Spleen (tissue), 11 donors: Measurements from ENCODE around the gene UTP25. TPM values are rescaled to one million over a fixed set of nuclear protein-coding genes. Genes with fewer than 3 reads are reported as not detected.

ENCODE experiments used
- DNase-seq: peaks from one replicate; pipeline ENCODE4 v3.0.0-alpha.2; 2020
- H3K27ac ChIP-seq, 8 donors: fragments of 200-600 bp; sonication (generic) in 7 of 8; 1 replicate in 4 of 8; 2 replicates in 4 of 8; pipeline versions ENCODE4 v1.5.0 to v1.8.0; 2016 to 2021; ENCODE audit warnings: inconsistent platforms in 4 of 8, mild to moderate bottlenecking in 4 of 8, moderate library complexity in 1 of 8
- H3K27me3 ChIP-seq, 7 donors: fragments of 200-600 bp; sonication (generic) in 6 of 7; replicated peaks in 1 of 7; 1 replicate in 4 of 7; 2 replicates in 3 of 7; pipeline versions ENCODE4 v1.5.0 to v1.8.0; 2016 to 2021; ENCODE audit warnings: inconsistent platforms in 3 of 7, mild to moderate bottlenecking in 1 of 7
- H3K36me3 ChIP-seq, 6 donors: fragments of 200-600 bp; sonication (generic) in 5 of 6; 1 replicate in 4 of 6; 2 replicates in 2 of 6; pipeline versions ENCODE4 v1.5.0 to v1.8.0; 2016 to 2021; ENCODE audit warnings: inconsistent platforms in 2 of 6
- H3K4me1 ChIP-seq, 6 donors: fragments of 200-600 bp; sonication (generic) in 5 of 6; 1 replicate in 3 of 6; 2 replicates in 3 of 6; pipeline versions ENCODE4 v1.5.0 to v1.8.0; 2016 to 2021; ENCODE audit warnings: inconsistent platforms in 3 of 6
- H3K4me3 ChIP-seq, 8 donors: fragments of 200-600 bp; sonication (generic) in 7 of 8; 1 replicate in 4 of 8; 2 replicates in 4 of 8; pipeline versions ENCODE4 v1.5.0 to v1.8.0; 2016 to 2021; ENCODE audit warnings: inconsistent platforms in 4 of 8, mild to moderate bottlenecking in 4 of 8, moderate library complexity in 2 of 8
- H3K9me3 ChIP-seq, 8 donors: fragments of 200-600 bp; sonication (generic) in 7 of 8; 1 replicate in 4 of 8; 2 replicates in 4 of 8; pipeline versions ENCODE4 v1.5.0 to v1.8.0; 2016 to 2021; ENCODE audit warnings: inconsistent platforms in 4 of 8
- POLR2A ChIP-seq, 3 donors: fragments of 450-650 bp; IDR thresholded peaks; one replicate each; pipeline ENCODE4 v1.5.1; 2017; ENCODE audit warnings: antibody characterized with exemption in 3 of 3, mild to moderate bottlenecking in 1 of 3
- POLR2AphosphoS5 ChIP-seq, 3 donors: sonication (generic); formaldehyde crosslinking; IDR thresholded peaks; one replicate each; pipeline ENCODE4 v1.5.1; 2017; ENCODE audit warnings: antibody characterized with exemption in 3 of 3
- WGBS, 5 donors: extraction: QIAGEN DNeasy Blood & Tissue Kit in 3 of 5; methylation state at CpG; one replicate each; pipeline versions ENCODE4 v1.1.5 to v1.1.7; 2013 to 2018; 5-methylcytosine and 5-hydroxymethylcytosine counted together
- intact Hi-C: fragments of 100-400 bp; cut with DNase I; formaldehyde crosslinking; loops from one replicate; pipeline ENCODE4 v1.15.0; 2023; ENCODE audit warnings: low total_unique reads
- polyA plus RNA-seq, 3 donors: library from polyadenylated mRNA; stranded (reverse); fragments of 200-250 nt; gene quantifications; one replicate each; pipeline ENCODE4 v1.2.1, GENCODE V29; 2013
- total RNA-seq, 7 donors: library from RNA; depleted of rRNA in 3 of 7; stranded (reverse); fragments of >200 nt in 3 of 7; fragmentation: NEBNext Ultra II Directional in 4 of 7; extraction: Animal tissue kit (Norgen Biotek cat#: 25700) in 4 of 7; gene quantifications; one replicate each; pipeline versions ENCODE4 v1.1.0 to v1.2.1, GENCODE V29; 2016 to 2021
- TF ChIP-seq, protein P1 (sequence below), 11 experiments: fragments of 200-600 bp in 7 of 11; fragments of 450-650 bp in 4 of 11; sonication (generic) in 4 of 11; IDR thresholded peaks in 8 of 11; conservative IDR thresholded peaks in 3 of 11; 1 replicate in 7 of 11; 2 replicates in 4 of 11; pipeline versions ENCODE4 v1.4.0 to v1.8.0; 2016 to 2021; ENCODE audit warnings: antibody characterized with exemption in 11 of 11, inconsistent platforms in 4 of 11, mild to moderate bottlenecking in 1 of 11
- donor health status: healthy with polysubstance abuse.
- donor health status: DM: no; HTN: no; CAD: no; lungs with moderate emphysema.
- donor health status: DM: no; HTN: no; CAD: no.
- donor health status: Bipolar disorder and iron deficiency.
- donor health status: healthy.
- donor health status: DM: no; HTN: no; CAD: no.
- donor health status: DM: yes; HTN: yes; CAD: no.

UTP25 gene
- total and polyA plus RNA-seq, 10 donors, result 1.8 to 13.4 (median 9.1) TPM

DNA sequence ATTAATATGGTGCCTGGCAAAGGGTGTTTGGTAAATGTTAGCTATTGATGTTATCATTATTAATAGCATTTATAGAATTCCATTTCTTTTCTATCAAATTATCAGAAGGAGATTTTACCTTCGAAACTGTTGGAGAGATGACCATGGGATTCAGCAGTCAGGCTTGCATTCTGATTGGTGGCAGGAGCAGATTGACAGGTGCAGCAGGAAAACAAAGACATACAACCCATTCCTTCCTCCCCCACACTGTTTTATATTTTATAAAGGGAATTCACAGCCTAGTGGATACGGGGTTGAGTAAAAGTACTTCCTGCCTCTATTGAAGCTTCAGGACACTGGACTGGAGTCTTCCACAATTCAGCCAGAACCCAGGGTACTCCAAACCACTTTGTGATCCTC lies 55.2 kb downstream of the UTP25 start:
- intact Hi-C loops, result no loop called here
- H3K4me1 ChIP-seq, result no peaks in the 10 kb centered on the region

DNA sequence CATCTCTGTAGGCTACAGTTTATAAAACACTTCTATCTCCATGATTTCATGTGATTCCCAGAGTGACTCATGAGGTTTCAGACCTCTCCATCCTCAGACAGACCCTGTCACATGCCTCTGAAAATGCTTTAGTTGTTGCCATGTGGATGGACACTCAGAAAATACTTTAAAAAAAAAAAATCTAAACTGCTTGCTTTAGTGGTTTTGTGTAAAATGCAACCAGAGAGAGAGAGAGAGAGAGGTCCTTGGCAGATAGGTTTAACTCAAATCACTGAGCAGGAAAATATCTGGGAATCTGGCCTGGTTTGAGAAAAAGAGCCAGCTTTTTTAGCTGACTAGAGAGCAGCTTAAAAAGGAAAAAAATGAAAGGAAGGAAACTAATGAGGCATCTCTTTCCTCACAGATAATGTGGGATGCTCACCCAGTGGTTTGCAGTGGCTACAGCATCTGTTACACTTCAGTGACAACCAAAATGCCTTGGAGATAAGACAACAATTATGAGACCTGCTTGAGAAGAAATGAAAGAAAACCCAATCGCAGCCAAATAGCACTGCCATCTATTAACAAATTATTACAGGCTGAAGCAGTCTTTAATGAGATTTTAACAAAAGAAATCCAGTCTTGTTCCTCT lies 55.7 kb downstream of the UTP25 start:
- intact Hi-C loops, result no loop called here
- 68 to 90% (median 76%) methylated on average over 1 of the region's 1 CpG for WGBS, 5 donors
- Histone ChIP-seq H3K27ac (no peak overlapping the region), H3K4me1 (no peaks in the 10 kb centered on the region), H3K4me3 (no peak overlapping the region), H3K9me3 (no peaks in the 10 kb centered on the region), H3K36me3 (no peaks in the 10 kb centered on the region), H3K27me3 (peaks cover 0 to 78% (median 0%) of the 10 kb centered on the region in 7 donors)
- TF ChIP-seq POLR2A (IDR thresholded peaks at IDR 0.05), result no peak
- TF ChIP-seq POLR2AphosphoS5 (IDR thresholded peaks at IDR 0.05), result no peak
- TF ChIP-seq, protein P1, sequence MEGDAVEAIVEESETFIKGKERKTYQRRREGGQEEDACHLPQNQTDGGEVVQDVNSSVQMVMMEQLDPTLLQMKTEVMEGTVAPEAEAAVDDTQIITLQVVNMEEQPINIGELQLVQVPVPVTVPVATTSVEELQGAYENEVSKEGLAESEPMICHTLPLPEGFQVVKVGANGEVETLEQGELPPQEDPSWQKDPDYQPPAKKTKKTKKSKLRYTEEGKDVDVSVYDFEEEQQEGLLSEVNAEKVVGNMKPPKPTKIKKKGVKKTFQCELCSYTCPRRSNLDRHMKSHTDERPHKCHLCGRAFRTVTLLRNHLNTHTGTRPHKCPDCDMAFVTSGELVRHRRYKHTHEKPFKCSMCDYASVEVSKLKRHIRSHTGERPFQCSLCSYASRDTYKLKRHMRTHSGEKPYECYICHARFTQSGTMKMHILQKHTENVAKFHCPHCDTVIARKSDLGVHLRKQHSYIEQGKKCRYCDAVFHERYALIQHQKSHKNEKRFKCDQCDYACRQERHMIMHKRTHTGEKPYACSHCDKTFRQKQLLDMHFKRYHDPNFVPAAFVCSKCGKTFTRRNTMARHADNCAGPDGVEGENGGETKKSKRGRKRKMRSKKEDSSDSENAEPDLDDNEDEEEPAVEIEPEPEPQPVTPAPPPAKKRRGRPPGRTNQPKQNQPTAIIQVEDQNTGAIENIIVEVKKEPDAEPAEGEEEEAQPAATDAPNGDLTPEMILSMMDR (IDR thresholded peaks at IDR 0.05 in 8 of 11, conservative IDR thresholded peaks at IDR 0.05 in 3 of 11), result no peak
- no peak for DNase-seq

More for the DNA sequence above, 55.2 kb downstream of the UTP25 start:
- Histone ChIP-seq H3K27me3 (peaks cover 0 to 81% (median 0%) of the 10 kb centered on the region in 7 donors), H3K27ac (no peak overlapping the region), H3K9me3 (no peaks in the 10 kb centered on the region), H3K4me3 (no peak overlapping the region), H3K36me3 (no peaks in the 10 kb centered on the region)
- DNase-seq, result no peak
- 43 to 62% (median 56%) methylated on average over 2 of the region's 2 CpGs for WGBS, 5 donors
- TF ChIP-seq POLR2AphosphoS5 (IDR thresholded peaks at IDR 0.05) (no peak), POLR2A (IDR thresholded peaks at IDR 0.05) (no peak)
- TF ChIP-seq, protein P1 (IDR thresholded peaks at IDR 0.05 in 8 of 11, conservative IDR thresholded peaks at IDR 0.05 in 3 of 11), result no peak

DNA sequence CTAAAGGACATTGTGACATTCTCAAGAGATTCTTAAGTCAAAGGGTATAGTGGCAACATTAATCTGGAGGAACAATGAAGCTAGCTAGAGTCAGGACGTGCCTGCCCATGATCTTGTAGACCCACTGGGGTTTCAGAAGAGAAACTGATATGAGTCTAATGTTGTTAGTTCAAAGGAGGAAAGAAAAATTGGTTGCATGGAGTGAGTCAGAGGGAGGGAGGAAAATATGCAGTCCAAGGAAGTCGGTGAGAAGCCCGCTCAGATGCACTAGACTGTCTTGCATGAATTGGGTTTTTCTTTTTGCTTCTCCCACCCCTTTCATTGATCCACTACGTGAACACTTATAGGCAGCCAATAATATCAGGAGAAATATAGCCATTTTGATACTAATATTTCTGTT lies 56.5 kb downstream of the UTP25 start:
- WGBS, 5 donors, result 56 to 84% (median 70%) methylated on average over 4 of the region's 4 CpGs
- peaks cover 0 to 72% (median 0%) of the 10 kb centered on the region in 7 donors for H3K27me3 ChIP-seq
- DNase-seq, result no peak
- no peak for TF ChIP-seq POLR2AphosphoS5 (IDR thresholded peaks at IDR 0.05)
- no peak for TF ChIP-seq POLR2A (IDR thresholded peaks at IDR 0.05)
- TF ChIP-seq, protein P1 (IDR thresholded peaks at IDR 0.05 in 8 of 11, conservative IDR thresholded peaks at IDR 0.05 in 3 of 11), result no peak
- H3K4me3 ChIP-seq, result no peak overlapping the region
- no peak overlapping the region for H3K27ac ChIP-seq
- H3K4me1 ChIP-seq, result no peaks in the 10 kb centered on the region
- no peaks in the 10 kb centered on the region for H3K9me3 ChIP-seq
- no peaks in the 10 kb centered on the region for H3K36me3 ChIP-seq
- intact Hi-C loops, result no loop called here

DNA sequence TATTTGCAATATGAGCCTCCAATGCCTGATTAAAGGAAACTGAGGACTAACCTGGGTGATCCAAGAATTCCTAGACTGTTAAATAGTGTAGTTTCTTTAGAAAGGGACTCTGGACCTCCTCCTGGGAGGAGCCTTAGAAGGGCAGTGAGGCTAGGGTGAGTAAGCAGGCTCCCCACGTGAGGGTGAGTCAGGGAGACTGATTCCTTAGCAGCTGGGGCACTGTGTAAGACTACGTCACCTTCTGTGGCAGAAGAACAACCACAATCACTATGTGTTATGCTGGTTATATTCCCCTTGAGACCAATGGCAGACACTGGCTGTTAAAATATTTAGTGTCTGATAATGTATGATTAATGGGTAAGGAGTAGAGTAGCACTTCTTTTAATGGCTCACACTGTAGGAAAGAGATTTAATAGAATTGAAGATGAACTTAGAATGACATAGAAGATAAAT lies 56.9 kb downstream of the UTP25 start:
- no peak for DNase-seq
- WGBS, 5 donors, result 20 to 56% (median 30%) methylated on average over 2 of the region's 2 CpGs
- no peak overlapping the region for H3K27ac ChIP-seq
- H3K4me1 ChIP-seq, result no peaks in the 10 kb centered on the region
- intact Hi-C loops, result no loop called here
- peaks cover 0 to 68% (median 0%) of the 10 kb centered on the region in 7 donors for H3K27me3 ChIP-seq
- no peaks in the 10 kb centered on the region for H3K36me3 ChIP-seq
- TF ChIP-seq POLR2A (IDR thresholded peaks at IDR 0.05) (no peak), POLR2AphosphoS5 (IDR thresholded peaks at IDR 0.05) (no peak)
- TF ChIP-seq, protein P1 (IDR thresholded peaks at IDR 0.05 in 8 of 11, conservative IDR thresholded peaks at IDR 0.05 in 3 of 11), result no peak
- no peak overlapping the region for H3K4me3 ChIP-seq
- no peaks in the 10 kb centered on the region for H3K9me3 ChIP-seq
